GM23338 (cell line): Measurements from ENCODE around the gene METTL26. TPM values are rescaled to one million over a fixed set of nuclear protein-coding genes. Genes with fewer than 3 reads are reported as not detected.

ENCODE experiments used
- ATAC-seq: fragments of 200-7000 bp; cut with Tn5 transposase; 3 replicates; pipeline ENCODE4 v1.9.1; 2020
- DNase-seq: peaks from one replicate; pipeline ENCODE4 v3.0.0-alpha.2; 2015; ENCODE audit warnings: low spot score
- H2AFZ ChIP-seq: fragments of 200-600 bp; sonication (generic); 2 replicates; pipeline ENCODE4 v1.8.0; 2016; ENCODE audit warnings: antibody characterized with exemption, mild to moderate bottlenecking, moderate library complexity
- H3F3A ChIP-seq: fragments of 200-600 bp; sonication (generic); replicated peaks from 2 replicates; pipeline ENCODE4 v1.8.0; 2017; ENCODE audit warnings: antibody characterized with exemption, mixed run types, low read depth
- H3K27ac ChIP-seq: fragments of 200-600 bp; sonication (generic); 2 replicates; pipeline ENCODE4 v1.6.1; 2016; ENCODE audit warnings: low read depth
- H3K27me3 ChIP-seq: fragments of 200-600 bp; sonication (generic); 2 replicates; pipeline ENCODE4 v1.8.0; 2016; ENCODE audit warnings: mild to moderate bottlenecking, mixed run types, moderate library complexity; ENCODE audit not compliant: insufficient read depth
- H3K36me3 ChIP-seq: fragments of 200-600 bp; sonication (generic); 2 replicates; pipeline ENCODE4 v1.8.0; 2016; ENCODE audit warnings: mild to moderate bottlenecking; ENCODE audit not compliant: insufficient read depth
- H3K4me1 ChIP-seq: fragments of 200-600 bp; sonication (generic); 2 replicates; pipeline ENCODE4 v1.8.0; 2016; ENCODE audit warnings: mild to moderate bottlenecking, moderate library complexity; ENCODE audit not compliant: insufficient read depth
- H3K4me2 ChIP-seq: fragments of 200-600 bp; sonication (generic); 2 replicates; pipeline ENCODE4 v1.7.1; 2017; ENCODE audit warnings: mixed run types
- H3K4me3 ChIP-seq: fragments of 200-600 bp; sonication (generic); 2 replicates; pipeline ENCODE4 v1.6.1; 2016; ENCODE audit warnings: mixed run types
- H3K79me2 ChIP-seq: fragments of 200-600 bp; sonication (generic); replicated peaks from 2 replicates; pipeline ENCODE4 v1.8.0; 2017; ENCODE audit warnings: mild to moderate bottlenecking; ENCODE audit not compliant: insufficient read depth
- H3K9me2 ChIP-seq: fragments of 200-600 bp; sonication (generic); 2 replicates; pipeline ENCODE4 v1.8.0; 2017; ENCODE audit not compliant: insufficient read depth
- H4K20me1 ChIP-seq: fragments of 200-600 bp; sonication (generic); replicated peaks from 2 replicates; pipeline ENCODE4 v1.8.0; 2017; ENCODE audit warnings: mild to moderate bottlenecking; ENCODE audit not compliant: insufficient read depth
- H3K27ac Mint-ChIP-seq: 2 replicates; pipeline ENCODE4 v1.8.0; 2020; ENCODE audit warnings: inconsistent platforms, mild to moderate bottlenecking, moderate library complexity, mixed read lengths
- H3K27me3 Mint-ChIP-seq: 3 replicates; pipeline ENCODE4 v1.8.0; 2022; ENCODE audit warnings: low read depth, mild to moderate bottlenecking, moderate library complexity, mixed read lengths, inconsistent platforms; ENCODE audit not compliant: insufficient read depth, poor library complexity
- H3K36me3 Mint-ChIP-seq: 3 replicates; pipeline ENCODE4 v1.8.0; 2021; ENCODE audit warnings: low read depth, mild to moderate bottlenecking, inconsistent platforms, moderate library complexity, mixed read lengths
- H3K4me1 Mint-ChIP-seq: 3 replicates; pipeline ENCODE4 v1.8.0; 2020; ENCODE audit warnings: mild to moderate bottlenecking, inconsistent platforms, mixed read lengths
- H3K4me3 Mint-ChIP-seq: 3 replicates; pipeline ENCODE4 v1.8.0; 2021; ENCODE audit warnings: moderate library complexity, mild to moderate bottlenecking, inconsistent platforms, mixed read lengths
- H3K9me3 Mint-ChIP-seq: 3 replicates; pipeline ENCODE4 v1.8.0; 2020; ENCODE audit warnings: moderate library complexity, mild to moderate bottlenecking, inconsistent platforms, mixed read lengths
- CREB1 ChIP-seq: fragments of 250-450 bp; sonication (Bioruptor Pico); IDR thresholded peaks from 2 replicates; pipeline ENCODE4 v1.5.0; 2020; ENCODE audit warnings: low read depth, mild to moderate bottlenecking, moderate library complexity
- CTCF ChIP-seq, 2 experiments: fragments of 200-600 bp in 1 of 2; sonication (generic) in 1 of 2; conservative IDR thresholded peaks; 2 replicates each; pipeline versions ENCODE4 v1.5.1 to v1.6.1; 2016 to 2017; ENCODE audit warnings: antibody characterized with exemption in 2 of 2, low read depth in 2 of 2, mild to moderate bottlenecking in 2 of 2, moderate library complexity in 1 of 2
- EZH2 ChIP-seq: fragments of 200-600 bp; sonication (generic); IDR thresholded peaks from one replicate; pipeline ENCODE4 v1.8.0; 2017; ENCODE audit warnings: antibody characterized with exemption, mild to moderate bottlenecking, low read depth; ENCODE audit not compliant: unreplicated experiment
- EZH2phosphoT487 ChIP-seq: fragments of 200-600 bp; sonication (generic); IDR thresholded peaks from one replicate; pipeline ENCODE4 v1.8.1; 2018; ENCODE audit warnings: antibody characterized with exemption; ENCODE audit not compliant: unreplicated experiment
- JUNB ChIP-seq: IDR thresholded peaks from one replicate; pipeline ENCODE4 v1.6.1; 2016; ENCODE audit warnings: antibody characterized with exemption; ENCODE audit not compliant: unreplicated experiment
- NANOG ChIP-seq: IDR thresholded peaks from 2 replicates; pipeline ENCODE4 v1.6.1; 2016; ENCODE audit warnings: antibody characterized with exemption, borderline replicate concordance
- POLR2AphosphoS5 ChIP-seq: IDR thresholded peaks from 2 replicates; pipeline ENCODE4 v1.6.1; 2016; ENCODE audit warnings: antibody characterized with exemption, low read depth
- STAT1 ChIP-seq: IDR thresholded peaks from one replicate; pipeline ENCODE4 v1.6.1; 2016; ENCODE audit warnings: antibody characterized with exemption; ENCODE audit not compliant: unreplicated experiment
- ZNF114 ChIP-seq: fragments of 250-450 bp; sonication (Bioruptor Pico); IDR thresholded peaks from 2 replicates; pipeline ENCODE4 v1.5.0; 2020; ENCODE audit warnings: mild to moderate bottlenecking, moderate library complexity
- ZNF331 ChIP-seq: fragments of 250-450 bp; sonication (Bioruptor Pico); IDR thresholded peaks from 2 replicates; pipeline ENCODE4 v1.5.0; 2020; ENCODE audit warnings: low read depth, mild to moderate bottlenecking, moderate library complexity
- polyA plus RNA-seq: library from polyadenylated mRNA; unstranded; fragments of >200 nt; fragmentation: Nextera tagmentation; extraction: Ambion mirVana; gene quantifications from 2 replicates; pipeline ENCODE4 v1.2.1, GENCODE V29; 2016
- total RNA-seq: library from RNA; depleted of rRNA; stranded (reverse); fragments of >200 nt; shearing (Covaris generic); gene quantifications from 2 replicates; pipeline ENCODE4 v1.2.3, GENCODE V29; 2014
- TF ChIP-seq, protein P1 (sequence below): IDR thresholded peaks from one replicate; pipeline ENCODE4 v1.6.1; 2018; ENCODE audit warnings: antibody characterized with exemption; ENCODE audit not compliant: unreplicated experiment
- TF ChIP-seq, protein P2 (sequence below): fragments of 250-450 bp; sonication (Bioruptor Pico); IDR thresholded peaks from 2 replicates; pipeline ENCODE4 v1.5.0; 2020; ENCODE audit warnings: mild to moderate bottlenecking, moderate library complexity
- TF ChIP-seq, protein P3 (sequence below): IDR thresholded peaks from 2 replicates; pipeline ENCODE4 v1.6.1; 2016; ENCODE audit warnings: antibody characterized with exemption

METTL26 gene
- total and polyA plus RNA-seq, 2 experiments from 2014 or later = 153 to 223 TPM

DNA sequence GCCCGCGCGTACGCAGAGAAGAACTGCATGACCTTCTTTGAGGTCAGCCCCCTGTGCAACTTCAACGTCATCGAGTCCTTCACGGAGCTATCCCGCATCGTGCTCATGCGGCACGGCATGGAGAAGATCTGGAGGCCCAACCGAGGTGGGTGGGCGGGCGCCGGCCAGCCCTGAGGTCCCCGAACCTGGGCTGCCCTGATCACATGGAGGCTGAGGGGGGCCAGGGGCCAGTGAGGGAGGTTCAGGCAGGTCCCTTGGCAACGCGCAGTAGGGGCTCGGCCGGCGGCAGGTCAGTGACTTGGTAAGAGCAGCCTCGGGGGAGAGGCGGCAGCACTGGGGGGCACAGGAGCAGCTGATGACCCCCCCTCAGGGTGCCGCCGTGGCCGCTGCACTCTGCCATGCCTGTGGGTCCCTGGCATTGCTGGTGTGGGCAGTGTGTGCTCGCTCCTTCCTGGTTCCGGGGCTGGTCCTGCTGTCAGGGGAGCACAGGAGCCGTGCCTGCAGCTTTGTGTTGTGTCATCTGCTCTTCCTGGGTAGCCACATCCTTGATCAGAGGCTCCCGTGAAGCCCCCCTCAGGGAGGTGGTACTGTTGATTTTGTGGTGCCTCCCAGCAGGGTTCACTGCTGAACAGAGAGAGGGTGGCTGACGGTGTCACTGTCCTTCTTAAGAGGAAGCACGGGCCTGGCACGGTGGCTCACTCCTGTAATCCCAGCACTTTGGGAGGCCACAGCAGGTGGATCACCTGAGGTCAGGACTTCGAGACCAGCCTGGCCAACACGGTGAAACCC is 9.9 kb downstream of the METTL26 start:
- peaks cover 40% of the 10 kb centered on the region for H3K4me1 Mint-ChIP-seq
- Histone ChIP-seq H3K79me2 (no peaks in the 10 kb centered on the region; the same call in 1 of the 2 replicates), H4K20me1 (peaks cover 10% of the 10 kb centered on the region; the same call in 1 of the 2 replicates), H3F3A (peaks cover 21% of the 10 kb centered on the region), H2AFZ (no peak overlapping the region), H3K9me2 (no peaks in the 10 kb centered on the region), H3K27ac (no peak overlapping the region), H3K4me2 (no peak overlapping the region), H3K27me3 (no peaks in the 10 kb centered on the region), H3K4me3 (no peak overlapping the region), H3K36me3 (no peaks in the 10 kb centered on the region), H3K4me1 (peaks cover 24% of the 10 kb centered on the region)
- TF ChIP-seq JUNB (no peak), CTCF (conservative IDR thresholded peaks at IDR 0.05; ENCODE audit: low read depth in 2 of 2) (no peak), EZH2 (no peak), ZNF114 (CRISPR knock-in tag) (no peak), ZNF331 (CRISPR knock-in tag) (no peak), STAT1 (no peak), CREB1 (CRISPR knock-in tag) (no peak), NANOG (no peak), POLR2AphosphoS5 (no peak), EZH2phosphoT487 (no peak)
- TF ChIP-seq, protein P1, sequence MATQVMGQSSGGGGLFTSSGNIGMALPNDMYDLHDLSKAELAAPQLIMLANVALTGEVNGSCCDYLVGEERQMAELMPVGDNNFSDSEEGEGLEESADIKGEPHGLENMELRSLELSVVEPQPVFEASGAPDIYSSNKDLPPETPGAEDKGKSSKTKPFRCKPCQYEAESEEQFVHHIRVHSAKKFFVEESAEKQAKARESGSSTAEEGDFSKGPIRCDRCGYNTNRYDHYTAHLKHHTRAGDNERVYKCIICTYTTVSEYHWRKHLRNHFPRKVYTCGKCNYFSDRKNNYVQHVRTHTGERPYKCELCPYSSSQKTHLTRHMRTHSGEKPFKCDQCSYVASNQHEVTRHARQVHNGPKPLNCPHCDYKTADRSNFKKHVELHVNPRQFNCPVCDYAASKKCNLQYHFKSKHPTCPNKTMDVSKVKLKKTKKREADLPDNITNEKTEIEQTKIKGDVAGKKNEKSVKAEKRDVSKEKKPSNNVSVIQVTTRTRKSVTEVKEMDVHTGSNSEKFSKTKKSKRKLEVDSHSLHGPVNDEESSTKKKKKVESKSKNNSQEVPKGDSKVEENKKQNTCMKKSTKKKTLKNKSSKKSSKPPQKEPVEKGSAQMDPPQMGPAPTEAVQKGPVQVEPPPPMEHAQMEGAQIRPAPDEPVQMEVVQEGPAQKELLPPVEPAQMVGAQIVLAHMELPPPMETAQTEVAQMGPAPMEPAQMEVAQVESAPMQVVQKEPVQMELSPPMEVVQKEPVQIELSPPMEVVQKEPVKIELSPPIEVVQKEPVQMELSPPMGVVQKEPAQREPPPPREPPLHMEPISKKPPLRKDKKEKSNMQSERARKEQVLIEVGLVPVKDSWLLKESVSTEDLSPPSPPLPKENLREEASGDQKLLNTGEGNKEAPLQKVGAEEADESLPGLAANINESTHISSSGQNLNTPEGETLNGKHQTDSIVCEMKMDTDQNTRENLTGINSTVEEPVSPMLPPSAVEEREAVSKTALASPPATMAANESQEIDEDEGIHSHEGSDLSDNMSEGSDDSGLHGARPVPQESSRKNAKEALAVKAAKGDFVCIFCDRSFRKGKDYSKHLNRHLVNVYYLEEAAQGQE = no peak
- TF ChIP-seq, protein P2, sequence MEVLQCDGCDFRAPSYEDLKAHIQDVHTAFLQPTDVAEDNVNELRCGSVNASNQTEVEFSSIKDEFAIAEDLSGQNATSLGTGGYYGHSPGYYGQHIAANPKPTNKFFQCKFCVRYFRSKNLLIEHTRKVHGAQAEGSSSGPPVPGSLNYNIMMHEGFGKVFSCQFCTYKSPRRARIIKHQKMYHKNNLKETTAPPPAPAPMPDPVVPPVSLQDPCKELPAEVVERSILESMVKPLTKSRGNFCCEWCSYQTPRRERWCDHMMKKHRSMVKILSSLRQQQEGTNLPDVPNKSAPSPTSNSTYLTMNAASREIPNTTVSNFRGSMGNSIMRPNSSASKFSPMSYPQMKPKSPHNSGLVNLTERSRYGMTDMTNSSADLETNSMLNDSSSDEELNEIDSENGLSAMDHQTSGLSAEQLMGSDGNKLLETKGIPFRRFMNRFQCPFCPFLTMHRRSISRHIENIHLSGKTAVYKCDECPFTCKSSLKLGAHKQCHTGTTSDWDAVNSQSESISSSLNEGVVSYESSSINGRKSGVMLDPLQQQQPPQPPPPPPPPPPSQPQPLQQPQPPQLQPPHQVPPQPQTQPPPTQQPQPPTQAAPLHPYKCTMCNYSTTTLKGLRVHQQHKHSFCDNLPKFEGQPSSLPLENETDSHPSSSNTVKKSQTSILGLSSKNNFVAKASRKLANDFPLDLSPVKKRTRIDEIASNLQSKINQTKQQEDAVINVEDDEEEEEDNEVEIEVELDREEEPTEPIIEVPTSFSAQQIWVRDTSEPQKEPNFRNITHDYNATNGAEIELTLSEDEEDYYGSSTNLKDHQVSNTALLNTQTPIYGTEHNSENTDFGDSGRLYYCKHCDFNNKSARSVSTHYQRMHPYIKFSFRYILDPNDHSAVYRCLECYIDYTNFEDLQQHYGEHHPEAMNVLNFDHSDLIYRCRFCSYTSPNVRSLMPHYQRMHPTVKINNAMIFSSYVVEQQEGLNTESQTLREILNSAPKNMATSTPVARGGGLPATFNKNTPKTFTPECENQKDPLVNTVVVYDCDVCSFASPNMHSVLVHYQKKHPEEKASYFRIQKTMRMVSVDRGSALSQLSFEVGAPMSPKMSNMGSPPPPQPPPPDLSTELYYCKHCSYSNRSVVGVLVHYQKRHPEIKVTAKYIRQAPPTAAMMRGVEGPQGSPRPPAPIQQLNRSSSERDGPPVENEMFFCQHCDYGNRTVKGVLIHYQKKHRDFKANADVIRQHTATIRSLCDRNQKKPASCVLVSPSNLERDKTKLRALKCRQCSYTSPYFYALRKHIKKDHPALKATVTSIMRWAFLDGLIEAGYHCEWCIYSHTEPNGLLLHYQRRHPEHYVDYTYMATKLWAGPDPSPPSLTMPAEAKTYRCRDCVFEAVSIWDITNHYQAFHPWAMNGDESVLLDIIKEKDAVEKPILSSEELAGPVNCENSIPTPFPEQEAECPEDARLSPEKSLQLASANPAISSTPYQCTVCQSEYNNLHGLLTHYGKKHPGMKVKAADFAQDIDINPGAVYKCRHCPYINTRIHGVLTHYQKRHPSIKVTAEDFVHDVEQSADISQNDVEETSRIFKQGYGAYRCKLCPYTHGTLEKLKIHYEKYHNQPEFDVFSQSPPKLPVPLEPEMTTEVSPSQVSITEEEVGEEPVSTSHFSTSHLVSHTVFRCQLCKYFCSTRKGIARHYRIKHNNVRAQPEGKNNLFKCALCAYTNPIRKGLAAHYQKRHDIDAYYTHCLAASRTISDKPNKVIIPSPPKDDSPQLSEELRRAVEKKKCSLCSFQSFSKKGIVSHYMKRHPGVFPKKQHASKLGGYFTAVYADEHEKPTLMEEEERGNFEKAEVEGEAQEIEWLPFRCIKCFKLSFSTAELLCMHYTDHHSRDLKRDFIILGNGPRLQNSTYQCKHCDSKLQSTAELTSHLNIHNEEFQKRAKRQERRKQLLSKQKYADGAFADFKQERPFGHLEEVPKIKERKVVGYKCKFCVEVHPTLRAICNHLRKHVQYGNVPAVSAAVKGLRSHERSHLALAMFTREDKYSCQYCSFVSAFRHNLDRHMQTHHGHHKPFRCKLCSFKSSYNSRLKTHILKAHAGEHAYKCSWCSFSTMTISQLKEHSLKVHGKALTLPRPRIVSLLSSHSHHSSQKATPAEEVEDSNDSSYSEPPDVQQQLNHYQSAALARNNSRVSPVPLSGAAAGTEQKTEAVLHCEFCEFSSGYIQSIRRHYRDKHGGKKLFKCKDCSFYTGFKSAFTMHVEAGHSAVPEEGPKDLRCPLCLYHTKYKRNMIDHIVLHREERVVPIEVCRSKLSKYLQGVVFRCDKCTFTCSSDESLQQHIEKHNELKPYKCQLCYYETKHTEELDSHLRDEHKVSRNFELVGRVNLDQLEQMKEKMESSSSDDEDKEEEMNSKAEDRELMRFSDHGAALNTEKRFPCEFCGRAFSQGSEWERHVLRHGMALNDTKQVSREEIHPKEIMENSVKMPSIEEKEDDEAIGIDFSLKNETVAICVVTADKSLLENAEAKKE (CRISPR knock-in tag) = no peak
- TF ChIP-seq, protein P3, sequence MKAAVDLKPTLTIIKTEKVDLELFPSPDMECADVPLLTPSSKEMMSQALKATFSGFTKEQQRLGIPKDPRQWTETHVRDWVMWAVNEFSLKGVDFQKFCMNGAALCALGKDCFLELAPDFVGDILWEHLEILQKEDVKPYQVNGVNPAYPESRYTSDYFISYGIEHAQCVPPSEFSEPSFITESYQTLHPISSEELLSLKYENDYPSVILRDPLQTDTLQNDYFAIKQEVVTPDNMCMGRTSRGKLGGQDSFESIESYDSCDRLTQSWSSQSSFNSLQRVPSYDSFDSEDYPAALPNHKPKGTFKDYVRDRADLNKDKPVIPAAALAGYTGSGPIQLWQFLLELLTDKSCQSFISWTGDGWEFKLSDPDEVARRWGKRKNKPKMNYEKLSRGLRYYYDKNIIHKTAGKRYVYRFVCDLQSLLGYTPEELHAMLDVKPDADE = no peak
- no peak for DNase-seq
- no peaks in the 10 kb centered on the region for H3K9me3 Mint-ChIP-seq
- H3K27me3 Mint-ChIP-seq = peaks cover 16% of the 10 kb centered on the region
- no peak overlapping the region for H3K27ac Mint-ChIP-seq
- no peak overlapping the region for H3K4me3 Mint-ChIP-seq
- H3K36me3 Mint-ChIP-seq = no peaks in the 10 kb centered on the region; the same call in 2 of the 3 replicates
- ATAC-seq = no peak
